HCT116 (cell line): ENCODE results near the gene S100A12. TPM values are rescaled to one million over a fixed set of nuclear protein-coding genes. Genes with fewer than 3 reads are reported as not detected.

Source experiments
- ATAC-seq: fragments of 200-7000 bp; cut with Tn5 transposase; 2 replicates; pipeline ENCODE4 v1.9.1; 2020; ENCODE audit warnings: mild to moderate bottlenecking, moderate library complexity
- BruUV-seq: library from RNA; stranded (reverse); fragments of 400-500 nt; replicated peaks from 2 replicates; lab custom pipeline; 2021; lab: Mats Ljungman, UMichigan
- CTCF ChIA-PET: fragments of 300-600 bp; sonication (Branson Sonifier 250); formaldehyde crosslinking; loops from one replicate; lab custom pipeline; 2021; ENCODE audit warnings: antibody characterized with exemption; lab: Charles Lee
- POLR2A ChIA-PET: fragments of 300-600, 350-600 bp; sonication (Branson Sonifier 250); formaldehyde crosslinking; loops from one replicate; lab custom pipeline; 2021; ENCODE audit warnings: antibody characterized with exemption; lab: Charles Lee
- RAD21 ChIA-PET, 2 experiments: fragments of 300-600 bp; sonication (Branson Sonifier 250); formaldehyde crosslinking; loops; one replicate each; lab custom pipeline; 2023; ENCODE audit warnings: low total read pairs in 2 of 2; ENCODE audit not compliant: uncharacterized antibody in 2 of 2, unreplicated experiment in 2 of 2, low non-redundant PET in 1 of 2; lab: Charles Lee
- DNase-seq: peaks from one replicate; pipeline ENCODE4 v3.0.0-alpha.2; 2010; ENCODE audit warnings: low read depth, low spot score
- H2AFZ ChIP-seq: fragments of 200-600 bp; shearing (Covaris generic), sonication (generic); 2 replicates; pipeline ENCODE4 v1.6.1; 2017; ENCODE audit warnings: low read depth, mixed run types, mixed read lengths, antibody characterized with exemption, low read length; ENCODE audit not compliant: poor library complexity, severe bottlenecking
- H3K27ac ChIP-seq: 2 replicates; pipeline ENCODE4 v1.5.1; 2012; ENCODE audit warnings: low read depth, low read length
- H3K27me3 ChIP-seq: fragments of 200-600 bp; sonication (generic); 2 replicates; pipeline ENCODE4 v1.6.1; 2016; ENCODE audit warnings: mixed run types, low read length, mixed read lengths; ENCODE audit not compliant: insufficient read depth
- H3K36me3 ChIP-seq, 2 experiments: fragments of 200-500 bp in 1 of 2; fragments of 200-600 bp in 1 of 2; sonication (Bioruptor generic) in 1 of 2; sonication (generic) in 1 of 2; 2 replicates each; pipeline versions ENCODE4 v1.5.1 to v1.6.1; 2014 to 2016; ENCODE audit warnings: low read length in 2 of 2, inconsistent platforms in 1 of 2, mixed read lengths in 1 of 2, mixed run types in 1 of 2; ENCODE audit not compliant: insufficient read depth in 2 of 2, control insufficient read depth in 1 of 2
- H3K4me1 ChIP-seq, 2 experiments: fragments of 200-600 bp in 1 of 2; sonication (generic) in 1 of 2; 2 replicates each; pipeline versions ENCODE4 v1.5.1 to v1.6.1; 2012 to 2017; ENCODE audit warnings: low read length in 2 of 2, inconsistent platforms in 1 of 2, mild to moderate bottlenecking in 1 of 2, mixed read lengths in 1 of 2, mixed run types in 1 of 2, moderate library complexity in 1 of 2; ENCODE audit not compliant: insufficient read depth in 2 of 2, control insufficient read depth in 1 of 2
- H3K4me2 ChIP-seq: fragments of 200-600 bp; sonication (generic); 2 replicates; pipeline ENCODE4 v1.6.1; 2017; ENCODE audit warnings: mixed run types, low read length, mixed read lengths
- H3K4me3 ChIP-seq, 2 experiments: fragments of 200-600 bp in 1 of 2; sonication (generic) in 1 of 2; replicated peaks in 1 of 2; 2 replicates each; pipeline ENCODE4 v1.5.1; 2011 to 2016; ENCODE audit warnings: low read length in 2 of 2, control low read depth in 1 of 2, low read depth in 1 of 2, mild to moderate bottlenecking in 1 of 2, mixed read lengths in 1 of 2, mixed run types in 1 of 2
- H3K79me2 ChIP-seq: fragments of 200-600 bp; sonication (generic); 2 replicates; pipeline ENCODE4 v1.6.1; 2017; ENCODE audit warnings: mild to moderate bottlenecking, mixed run types, low read length, moderate library complexity, mixed read lengths; ENCODE audit not compliant: insufficient read depth
- H3K9ac ChIP-seq: fragments of 200-600 bp; sonication (generic); 2 replicates; pipeline ENCODE4 v1.6.1; 2016; ENCODE audit warnings: low read length, mixed read lengths
- H3K9me2 ChIP-seq: fragments of 200-600 bp; sonication (generic), shearing (Covaris generic); 2 replicates; pipeline ENCODE4 v1.6.1; 2017; ENCODE audit warnings: mixed run types, mild to moderate bottlenecking, moderate library complexity; ENCODE audit not compliant: insufficient read depth
- H3K9me3 ChIP-seq, 2 experiments: fragments of 200-500 bp in 1 of 2; fragments of 200-600 bp in 1 of 2; sonication (Bioruptor generic) in 1 of 2; sonication (generic) in 1 of 2; 2 replicates each; pipeline ENCODE4 v1.6.1; 2014 to 2017; ENCODE audit warnings: low read length in 2 of 2, mixed read lengths in 2 of 2, inconsistent platforms in 1 of 2, low read depth in 1 of 2, mild to moderate bottlenecking in 1 of 2, mixed run types in 1 of 2, moderate library complexity in 1 of 2; ENCODE audit not compliant: control insufficient read depth in 1 of 2, insufficient read depth in 1 of 2
- H4K20me1 ChIP-seq: fragments of 200-600 bp; sonication (generic), shearing (Covaris generic); 2 replicates; pipeline ENCODE4 v1.6.1; 2017; ENCODE audit warnings: mixed run types, mild to moderate bottlenecking, moderate library complexity; ENCODE audit not compliant: insufficient read depth
- ATF3 ChIP-seq: IDR thresholded peaks from 2 replicates; pipeline ENCODE4 v1.6.1; 2012
- CEBPB ChIP-seq: IDR thresholded peaks from 2 replicates; pipeline ENCODE4 v1.6.1; 2012; ENCODE audit warnings: low read depth
- EGR1 ChIP-seq: IDR thresholded peaks from 2 replicates; pipeline ENCODE4 v1.6.1; 2012; ENCODE audit warnings: low read depth
- ELF1 ChIP-seq: IDR thresholded peaks from 2 replicates; pipeline ENCODE4 v1.6.1; 2012; ENCODE audit warnings: low read depth, borderline replicate concordance
- JUND ChIP-seq: IDR thresholded peaks from 2 replicates; pipeline ENCODE4 v1.6.1; 2012
- POLR2AphosphoS5 ChIP-seq: IDR thresholded peaks from 2 replicates; pipeline ENCODE4 v1.6.1; 2011; ENCODE audit warnings: mild to moderate bottlenecking, low read depth, low read length, moderate library complexity
- RAD21 ChIP-seq: IDR thresholded peaks from 2 replicates; pipeline ENCODE4 v1.6.1; 2012; ENCODE audit warnings: low read depth, mild to moderate bottlenecking
- REST ChIP-seq: IDR thresholded peaks from 2 replicates; pipeline ENCODE4 v1.6.1; 2012; ENCODE audit warnings: low read depth
- SP1 ChIP-seq: IDR thresholded peaks from 2 replicates; pipeline ENCODE4 v1.6.1; 2012; ENCODE audit warnings: low read depth
- TCF7L2 ChIP-seq: IDR thresholded peaks from 2 replicates; pipeline ENCODE4 v1.7.0; 2011; ENCODE audit warnings: borderline replicate concordance, inconsistent platforms; ENCODE audit not compliant: insufficient read depth, insufficient read length; ENCODE audit errors: extremely low read depth
- YY1 ChIP-seq: IDR thresholded peaks from 2 replicates; pipeline ENCODE4 v1.6.1; 2011; ENCODE audit warnings: low read length, low read depth, moderate library complexity, mild to moderate bottlenecking; ENCODE audit not compliant: insufficient replicate concordance; ENCODE audit errors: extremely low read depth
- ZBTB33 ChIP-seq: IDR thresholded peaks from 2 replicates; pipeline ENCODE4 v1.6.1; 2011; ENCODE audit warnings: mild to moderate bottlenecking, low read length, moderate library complexity; ENCODE audit not compliant: insufficient replicate concordance; ENCODE audit errors: extremely low read depth
- ZFX ChIP-seq: fragments of 450-650 bp; IDR thresholded peaks from 2 replicates; pipeline ENCODE4 v1.6.1; 2017
- ZNF274 ChIP-seq: fragments of 200-500 bp; sonication (Bioruptor generic); IDR thresholded peaks from 2 replicates; pipeline ENCODE4 v1.6.1; 2014; ENCODE audit warnings: mild to moderate bottlenecking, low read depth, low read length, inconsistent platforms
- intact Hi-C: fragments of 100-400 bp; cut with micrococcal nuclease; formaldehyde crosslinking; loops from 2 replicates; pipeline ENCODE4 v1.10.0; 2022
- total RNA-seq: library from RNA; stranded (reverse); gene quantifications from one replicate; pipeline ENCODE4 v1.2.1, GENCODE V29; 2021; ENCODE audit not compliant: unreplicated experiment

S100A12 gene
- total RNA-seq, 1 experiment from 2014 or later, result not detected

- Histone ChIP-seq H3K79me2 (no peaks in the 10 kb centered on the region), H3K9me3 (no peaks in the 10 kb centered on the region), H3K36me3 (no peaks in the 10 kb centered on the region), H2AFZ (no peak overlapping the region), H3K27me3 (peaks cover 43% of the 10 kb centered on the region), H3K9ac (no peak overlapping the region), H3K27ac (no peak overlapping the region), H3K9me2 (no peaks in the 10 kb centered on the region), H3K4me1 (no peaks in the 10 kb centered on the region), H3K4me3 (no peak overlapping the region), H3K4me2 (no peak overlapping the region), H4K20me1 (no peaks in the 10 kb centered on the region)
- BruUV-seq, result no TSS peak
- ChIA-PET CTCF (interaction anchor here (0.7 to 1.6 kb wide), 3 partner anchors 8 to 10 kb away, joined by 3 to 6 read pairs (median 3); no protein-coding TSS in a partner anchor), POLR2A (no interaction called here), RAD21 (no interaction called here)
- DNase-seq, result no peak
- intact Hi-C loops, result no loop called here
- no peak for TF ChIP-seq JUND
- no peak for TF ChIP-seq ZFX
- TF ChIP-seq ELF1, result no peak
- no peak for TF ChIP-seq REST
- no peak for TF ChIP-seq ZNF274
- TF ChIP-seq SP1, result no peak
- no peak for TF ChIP-seq POLR2AphosphoS5
- TF ChIP-seq CEBPB, result no peak
- no peak for TF ChIP-seq YY1
- TF ChIP-seq ZBTB33, result no peak
- TF ChIP-seq TCF7L2, result no peak
- TF ChIP-seq EGR1, result no peak
- no peak for TF ChIP-seq ATF3
- TF ChIP-seq RAD21, result no peak
- no peak for ATAC-seq
Measured at GRCh38 chr1:153343811-153344717, 31.4 kb downstream of the S100A12 start.
